ENCODE results near the gene CRYL1.
A peak's percentile ranks its signal among the peaks of the same experiment; 100 is the strongest.

CRYL1 gene

GRCh38 chr13:20424949-20425348 lies 100.7 kb downstream of the CRYL1 start:
- no peak for DNase-seq (ENCODE audit: low read depth, low spot score)

- no peak for DNase-seq (ENCODE audit: low read depth, low spot score)
Observed at GRCh38 chr13:20424559-20424852, 101.2 kb downstream of the CRYL1 start.

GRCh38 chr13:20422362-20422761 lies 103.3 kb downstream of the CRYL1 start:
- no peak for DNase-seq (ENCODE audit: low read depth, low spot score)

- no peak for DNase-seq (ENCODE audit: low read depth, low spot score)
Observed at GRCh38 chr13:20420938-20421337, 104.7 kb downstream of the CRYL1 start.

GRCh38 chr13:20418953-20419352 lies 106.7 kb downstream of the CRYL1 start:
- no peak for DNase-seq (ENCODE audit: low read depth, low spot score)

- DNase-seq (ENCODE audit: low read depth, low spot score): peak; percentile 17
Observed at GRCh38 chr13:20416223-20416745, 109.4 kb downstream of the CRYL1 start.

- no peak for DNase-seq (ENCODE audit: low read depth, low spot score)
Observed at GRCh38 chr13:20415694-20416107, 110.0 kb downstream of the CRYL1 start.

GRCh38 chr13:20415306-20415679 lies 110.4 kb downstream of the CRYL1 start:
- DNase-seq (ENCODE audit: low read depth, low spot score): no peak

GRCh38 chr13:20414546-20415305 lies 110.9 kb downstream of the CRYL1 start:
- no peak for DNase-seq (ENCODE audit: low read depth, low spot score)

GRCh38 chr13:20412691-20413355 lies 112.8 kb downstream of the CRYL1 start:
- DNase-seq (ENCODE audit: low read depth, low spot score): no peak

- DNase-seq (ENCODE audit: low read depth, low spot score): no peak
Observed at GRCh38 chr13:20411638-20412342, 113.9 kb downstream of the CRYL1 start.

GRCh38 chr13:20410726-20411125 lies 114.9 kb downstream of the CRYL1 start:
- DNase-seq (ENCODE audit: low read depth, low spot score): no peak

GRCh38 chr13:20408181-20408580 lies 117.5 kb downstream of the CRYL1 start:
- DNase-seq (ENCODE audit: low read depth, low spot score): no peak

GRCh38 chr13:20407759-20408158 lies 117.9 kb downstream of the CRYL1 start:
- DNase-seq (ENCODE audit: low read depth, low spot score): no peak

GRCh38 chr13:20405691-20406090 lies 120.0 kb downstream of the CRYL1 start:
- no peak for DNase-seq (ENCODE audit: low read depth, low spot score)

GRCh38 chr13:20404488-20405222 lies 121.0 kb downstream of the CRYL1 start:
- no peak for DNase-seq (ENCODE audit: low read depth, low spot score)

GRCh38 chr13:20403826-20404225 lies 121.8 kb downstream of the CRYL1 start:
- DNase-seq (ENCODE audit: low read depth, low spot score): no peak

- no peak for DNase-seq (ENCODE audit: low read depth, low spot score)
Observed at GRCh38 chr13:20402881-20403280, 122.8 kb downstream of the CRYL1 start.

- DNase-seq (ENCODE audit: low read depth, low spot score): no peak
Observed at GRCh38 chr13:20401931-20402856, 123.5 kb downstream of the CRYL1 start.

- no peak for DNase-seq (ENCODE audit: low read depth, low spot score)
Observed at GRCh38 chr13:20401531-20401930, 124.1 kb downstream of the CRYL1 start.

GRCh38 chr13:20400774-20401173 lies 124.9 kb downstream of the CRYL1 start:
- DNase-seq (ENCODE audit: low read depth, low spot score): no peak
